ENCODE data around the gene CHMP4B. TPM values are rescaled to one million over a fixed set of nuclear protein-coding genes. Genes with fewer than 3 reads are reported as not detected.

The CHMP4B gene
- total RNA-seq, 4 donors from 2014 or later, result 62.1 to 95.8 (median 74.8) TPM

DNA sequence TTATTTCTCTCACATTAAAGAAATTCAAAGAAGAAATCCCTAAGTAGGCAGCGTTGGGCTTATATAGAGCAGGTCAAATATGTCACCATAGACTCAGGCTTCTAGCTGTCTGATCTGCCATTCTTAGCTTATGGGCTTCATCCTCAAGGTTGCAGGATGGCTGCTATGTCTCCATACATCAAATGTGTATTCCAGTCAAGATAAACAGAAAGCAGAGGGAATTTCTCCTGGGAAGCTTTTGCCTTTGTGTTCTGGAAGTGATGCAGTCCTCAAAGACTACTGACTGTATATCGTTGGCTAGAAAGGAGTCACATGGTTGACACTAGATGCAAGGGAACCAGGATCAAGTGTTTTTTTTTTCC is 43.4 kb upstream of the CHMP4B start:
- no peak for DNase-seq (ENCODE audit: low spot score in 2 of 2)
- H3K4me1 ChIP-seq, result no peaks in the 10 kb centered on the region
- H3K9me3 ChIP-seq, result no peaks in the 10 kb centered on the region
- H3K36me3 ChIP-seq, result peaks cover 28% of the 10 kb centered on the region
- H3K27me3 ChIP-seq, result no peaks in the 10 kb centered on the region
- no peak overlapping the region for H3K27ac ChIP-seq
- whole genome bisulfite sequencing, result 98% methylated on average over 2 of the region's 2 CpGs
- TF ChIP-seq POLR2AphosphoS5 (IDR thresholded peaks at IDR 0.05) (no peak), POLR2A (IDR thresholded peaks at IDR 0.05) (no peak), EP300 (IDR thresholded peaks at IDR 0.05) (no peak)
- TF ChIP-seq, protein P1, sequence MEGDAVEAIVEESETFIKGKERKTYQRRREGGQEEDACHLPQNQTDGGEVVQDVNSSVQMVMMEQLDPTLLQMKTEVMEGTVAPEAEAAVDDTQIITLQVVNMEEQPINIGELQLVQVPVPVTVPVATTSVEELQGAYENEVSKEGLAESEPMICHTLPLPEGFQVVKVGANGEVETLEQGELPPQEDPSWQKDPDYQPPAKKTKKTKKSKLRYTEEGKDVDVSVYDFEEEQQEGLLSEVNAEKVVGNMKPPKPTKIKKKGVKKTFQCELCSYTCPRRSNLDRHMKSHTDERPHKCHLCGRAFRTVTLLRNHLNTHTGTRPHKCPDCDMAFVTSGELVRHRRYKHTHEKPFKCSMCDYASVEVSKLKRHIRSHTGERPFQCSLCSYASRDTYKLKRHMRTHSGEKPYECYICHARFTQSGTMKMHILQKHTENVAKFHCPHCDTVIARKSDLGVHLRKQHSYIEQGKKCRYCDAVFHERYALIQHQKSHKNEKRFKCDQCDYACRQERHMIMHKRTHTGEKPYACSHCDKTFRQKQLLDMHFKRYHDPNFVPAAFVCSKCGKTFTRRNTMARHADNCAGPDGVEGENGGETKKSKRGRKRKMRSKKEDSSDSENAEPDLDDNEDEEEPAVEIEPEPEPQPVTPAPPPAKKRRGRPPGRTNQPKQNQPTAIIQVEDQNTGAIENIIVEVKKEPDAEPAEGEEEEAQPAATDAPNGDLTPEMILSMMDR (IDR thresholded peaks at IDR 0.05), result no peak
- no peak overlapping the region for H3K4me3 ChIP-seq

DNA sequence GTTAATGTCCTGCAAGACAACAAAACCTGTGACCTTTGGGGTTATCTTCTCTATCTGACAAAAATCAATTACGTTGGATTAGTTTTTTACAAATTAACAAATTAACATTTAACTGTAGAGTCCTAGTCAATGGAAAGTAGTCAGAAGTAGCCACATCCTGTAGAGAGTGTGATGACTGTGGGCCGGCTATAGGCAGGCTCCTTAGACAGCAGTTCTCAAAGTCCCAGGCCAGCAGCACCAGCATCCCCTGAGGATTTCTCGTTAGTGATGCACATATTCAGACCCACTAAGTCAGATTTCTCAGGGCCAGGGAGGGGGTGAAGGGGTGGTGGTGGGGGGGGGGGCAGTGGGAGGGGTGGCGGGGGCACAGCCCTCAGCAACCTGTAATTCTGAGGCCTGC is 42.1 kb upstream of the CHMP4B start:
- TF ChIP-seq, protein P1 (IDR thresholded peaks at IDR 0.05), result no peak
- no peak for TF ChIP-seq POLR2A (IDR thresholded peaks at IDR 0.05)
- TF ChIP-seq POLR2AphosphoS5 (IDR thresholded peaks at IDR 0.05), result no peak
- no peak for TF ChIP-seq EP300 (IDR thresholded peaks at IDR 0.05)
- H3K36me3 ChIP-seq, result peaks cover 28% of the 10 kb centered on the region
- H3K27me3 ChIP-seq, result no peaks in the 10 kb centered on the region
- WGBS, result 89% methylated on average over 4 of the region's 4 CpGs
- no peak overlapping the region for H3K27ac ChIP-seq
- no peaks in the 10 kb centered on the region for H3K4me1 ChIP-seq
- H3K4me3 ChIP-seq, result no peak overlapping the region
- no peak for DNase-seq (ENCODE audit: low spot score in 2 of 2)
- H3K9me3 ChIP-seq, result no peaks in the 10 kb centered on the region

GRCh38 chr20:33770005-33770404 is 41.1 kb upstream of the CHMP4B start:
- H3K9me3 ChIP-seq, result no peaks in the 10 kb centered on the region
- no peaks in the 10 kb centered on the region for H3K27me3 ChIP-seq
- H3K4me1 ChIP-seq, result no peaks in the 10 kb centered on the region
- 86% methylated on average over 4 of the region's 10 CpGs for WGBS
- TF ChIP-seq POLR2AphosphoS5 (IDR thresholded peaks at IDR 0.05) (no peak), POLR2A (IDR thresholded peaks at IDR 0.05) (no peak), EP300 (IDR thresholded peaks at IDR 0.05) (no peak)
- TF ChIP-seq, protein P1 (IDR thresholded peaks at IDR 0.05), result no peak
- H3K36me3 ChIP-seq, result peaks cover 28% of the 10 kb centered on the region
- no peak for DNase-seq (ENCODE audit: low spot score in 2 of 2)
- H3K4me3 ChIP-seq, result no peak overlapping the region
- H3K27ac ChIP-seq, result no peak overlapping the region

GRCh38 chr20:33771938-33772337 is 39.2 kb upstream of the CHMP4B start:
- Histone ChIP-seq H3K9me3 (no peaks in the 10 kb centered on the region), H3K4me1 (no peaks in the 10 kb centered on the region), H3K27me3 (no peaks in the 10 kb centered on the region), H3K36me3 (peaks cover 23% of the 10 kb centered on the region), H3K27ac (no peak overlapping the region), H3K4me3 (no peak overlapping the region)
- DNase-seq (ENCODE audit: low spot score in 2 of 2), result no peak
- TF ChIP-seq POLR2A (IDR thresholded peaks at IDR 0.05) (no peak), POLR2AphosphoS5 (IDR thresholded peaks at IDR 0.05) (no peak), EP300 (IDR thresholded peaks at IDR 0.05) (no peak)
- TF ChIP-seq, protein P1 (IDR thresholded peaks at IDR 0.05), result no peak
- WGBS, result 84% methylated on average over 5 of the region's 5 CpGs

- H3K27me3 ChIP-seq, result no peaks in the 10 kb centered on the region
- H3K9me3 ChIP-seq, result no peaks in the 10 kb centered on the region
- WGBS, result 88% methylated on average over 3 of the region's 3 CpGs
- peaks cover 18% of the 10 kb centered on the region for H3K36me3 ChIP-seq
- no peaks in the 10 kb centered on the region for H3K4me1 ChIP-seq
- H3K4me3 ChIP-seq, result no peak overlapping the region
- H3K27ac ChIP-seq, result no peak overlapping the region
- TF ChIP-seq, protein P1 (IDR thresholded peaks at IDR 0.05), result no peak
- TF ChIP-seq POLR2A (IDR thresholded peaks at IDR 0.05) (no peak), POLR2AphosphoS5 (IDR thresholded peaks at IDR 0.05) (no peak)
- DNase-seq (ENCODE audit: low spot score in 2 of 2), result no peak
These were observed 38.7 kb upstream of the CHMP4B start for GRCh38 chr20:33772439-33772838.
